Diencephalon (tissue), 1 donor: ENCODE data around the gene CT45A2. TPM values are rescaled to one million over a fixed set of nuclear protein-coding genes. Genes with fewer than 3 reads are reported as not detected.

Experiments
- total RNA-seq: library from RNA; depleted of rRNA; stranded (reverse); fragments of >200 nt; gene quantifications from one replicate; pipeline ENCODE4 v1.2.3, GENCODE V29; 2014

The CT45A2 gene, protein sequence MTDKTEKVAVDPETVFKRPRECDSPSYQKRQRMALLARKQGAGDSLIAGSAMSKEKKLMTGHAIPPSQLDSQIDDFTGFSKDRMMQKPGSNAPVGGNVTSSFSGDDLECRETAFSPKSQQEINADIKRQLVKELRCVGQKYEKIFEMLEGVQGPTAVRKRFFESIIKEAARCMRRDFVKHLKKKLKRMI
- not detected for total RNA-seq

GRCh38 chrX:135819912-135820311, at the start of gene CT45A2:
Gene CT45A2, minus strand, starts transcription at chrX:135820012. Its CDS starts 3,747 bp downstream, at chrX:135816265.

GRCh38 chrX:135854438-135854837, 34.6 kb upstream of the CT45A2 start, which contains the start of gene CT45A8:
Gene CT45A8, minus strand, starts transcription at chrX:135854538. Its CDS starts 3,755 bp downstream, at chrX:135850783.

GRCh38 chrX:135837180-135837579, 17.4 kb upstream of the CT45A2 start, which contains the start of gene CT45A7:
Gene CT45A7, minus strand, starts transcription at chrX:135837280. Its CDS starts 3,747 bp downstream, at chrX:135833533.

GRCh38 chrX:135802687-135803086, 17.1 kb downstream of the CT45A2 start, which contains the start of gene CT45A6:
Gene CT45A6, minus strand, starts transcription at chrX:135802787. Its CDS starts 3,794 bp downstream, at chrX:135798993.

DNA sequence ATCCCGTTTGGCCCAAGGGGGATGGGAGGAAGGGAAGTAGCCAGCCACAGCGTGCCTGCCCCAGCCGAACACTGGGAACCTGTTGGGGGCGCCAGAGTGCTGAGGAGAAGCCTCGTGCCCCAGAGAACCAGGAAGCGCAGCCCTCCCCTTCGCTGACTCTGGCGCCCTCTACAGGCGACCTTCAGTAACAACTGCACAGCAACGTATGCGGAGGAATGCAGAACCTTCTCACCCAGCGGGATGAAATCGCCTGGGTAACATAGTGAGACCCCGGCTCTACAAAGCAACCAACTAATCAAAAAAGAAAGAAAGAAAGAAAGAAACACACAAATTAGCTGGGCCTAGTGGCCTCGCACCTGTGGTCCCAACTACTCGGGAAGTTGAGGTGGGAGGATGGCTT, 34.4 kb downstream of the CT45A2 start, which contains the start of gene CT45A5:
CT45A5 (minus strand) TSS at position 101 of the 400 bp plus-strand sequence. CDS start 3,774 bp downstream, outside the sequence.

GRCh38 chrX:135768091-135768490, 51.7 kb downstream of the CT45A2 start, which contains the start of gene CT45A3:
Gene CT45A3, minus strand, starts transcription at chrX:135768191. Its CDS starts 3,747 bp downstream, at chrX:135764444.

Other genes starting within 250 kb of the CT45A2 start
- gene CT45A1, start 106.4 kb downstream of the CT45A2 start, total RNA-seq = not detected
- gene CT45A3, start 51.8 kb downstream of the CT45A2 start, total RNA-seq = not detected
- gene CT45A5, start 34.5 kb downstream of the CT45A2 start, total RNA-seq = 0.46 TPM
- not detected for gene CT45A6, start 17.2 kb downstream of the CT45A2 start, total RNA-seq
- not detected for gene CT45A7, start 17.3 kb upstream of the CT45A2 start, total RNA-seq
- gene CT45A8, start 34.5 kb upstream of the CT45A2 start, total RNA-seq = not detected
- gene CT45A9, start 51.8 kb upstream of the CT45A2 start, total RNA-seq = not detected
- not detected for gene CT45A10, start 73.4 kb upstream of the CT45A2 start, total RNA-seq
- not detected for gene SAGE1, start 73.7 kb upstream of the CT45A2 start, total RNA-seq
- 24.7 TPM for gene MMGT1, start 154.0 kb upstream of the CT45A2 start, total RNA-seq
- 206 TPM for gene SLC9A6, start 165.4 kb upstream of the CT45A2 start, total RNA-seq